Measurements from ENCODE around the gene SPP1.

Gene SPP1

DNA sequence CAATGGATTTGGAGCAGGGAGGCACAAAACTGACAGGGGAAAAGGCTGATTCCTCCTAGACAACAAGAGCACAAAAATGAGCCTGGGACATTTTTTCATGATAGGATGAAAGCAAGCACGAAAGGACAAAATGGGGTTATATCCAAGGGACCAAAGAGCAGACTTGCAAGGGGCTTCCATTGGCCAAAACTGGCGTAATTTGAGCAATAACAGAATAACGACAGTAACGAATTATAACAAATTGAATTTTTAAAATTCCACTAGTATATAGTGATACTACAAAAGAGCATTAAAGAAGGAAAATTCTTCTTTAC lies 10.3 kb downstream of the SPP1 start:
- H3K4me3 ChIP-seq (ENCODE audit: low read depth, low read length), result no peak overlapping the region
- ChIA-PET CTCF (interaction anchor here (0.9 to 2.4 kb wide), 7 partner anchors 8 to 226 kb away, joined by 3 to 21 read pairs (median 9); no protein-coding TSS in a partner anchor), POLR2A (no interaction called here)
- TF ChIP-seq ZBTB17 (tag by site-specific recombination; IDR thresholded peaks at IDR 0.05), result no peak
- H3K27ac ChIP-seq (ENCODE audit: extremely low read depth, low read depth, low read length), result no peak overlapping the region
- H3K36me3 ChIP-seq (ENCODE audit: control insufficient read depth in 2 of 2, insufficient read depth in 1 of 2, low read length in 2 of 2), result no peaks in the 10 kb centered on the region
- no peaks in the 10 kb centered on the region for H3K4me1 ChIP-seq (ENCODE audit: control insufficient read depth, insufficient read depth, low read length)
- no peaks in the 10 kb centered on the region for H3K9me3 ChIP-seq (ENCODE audit: control insufficient read depth, insufficient read depth, low read depth, low read length)

DNA sequence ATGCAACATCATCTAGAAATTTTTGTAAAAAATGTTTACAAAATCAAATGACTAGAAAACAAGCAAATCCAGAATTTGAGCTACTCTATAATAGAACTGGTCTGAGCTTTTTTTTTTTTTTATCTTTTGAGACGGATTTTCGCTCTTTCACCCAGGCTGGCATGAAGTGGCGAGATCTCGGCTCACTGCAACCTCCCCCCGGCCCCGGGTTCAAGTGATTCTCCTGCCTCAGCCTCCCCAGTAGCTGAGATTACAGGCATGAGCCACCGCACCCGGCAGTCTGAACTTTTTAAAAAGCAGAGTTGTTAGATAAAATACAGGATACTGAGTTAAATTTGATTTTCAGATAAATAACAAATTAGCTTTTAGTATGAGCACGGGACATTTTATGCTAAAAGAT lies 11.0 kb downstream of the SPP1 start:
- H3K9me3 ChIP-seq (ENCODE audit: control insufficient read depth, insufficient read depth, low read depth, low read length), result no peaks in the 10 kb centered on the region
- H3K4me1 ChIP-seq (ENCODE audit: control insufficient read depth, insufficient read depth, low read length), result no peaks in the 10 kb centered on the region
- TF ChIP-seq ZBTB10 (tag by site-specific recombination; IDR thresholded peaks at IDR 0.05), result no peak
- TF ChIP-seq ZNF610 (tag by site-specific recombination; IDR thresholded peaks at IDR 0.05; ENCODE audit: borderline replicate concordance), result no peak
- TF ChIP-seq ZNF660 (tag by site-specific recombination; IDR thresholded peaks at IDR 0.05), result no peak
- TF ChIP-seq, protein P1, sequence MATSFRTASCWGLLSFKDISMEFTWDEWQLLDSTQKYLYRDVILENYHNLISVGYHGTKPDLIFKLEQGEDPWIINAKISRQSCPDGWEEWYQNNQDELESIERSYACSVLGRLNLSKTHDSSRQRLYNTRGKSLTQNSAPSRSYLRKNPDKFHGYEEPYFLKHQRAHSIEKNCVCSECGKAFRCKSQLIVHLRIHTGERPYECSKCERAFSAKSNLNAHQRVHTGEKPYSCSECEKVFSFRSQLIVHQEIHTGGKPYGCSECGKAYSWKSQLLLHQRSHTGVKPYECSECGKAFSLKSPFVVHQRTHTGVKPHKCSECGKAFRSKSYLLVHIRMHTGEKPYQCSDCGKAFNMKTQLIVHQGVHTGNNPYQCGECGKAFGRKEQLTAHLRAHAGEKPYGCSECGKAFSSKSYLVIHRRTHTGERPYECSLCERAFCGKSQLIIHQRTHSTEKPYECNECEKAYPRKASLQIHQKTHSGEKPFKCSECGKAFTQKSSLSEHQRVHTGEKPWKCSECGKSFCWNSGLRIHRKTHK (tag by site-specific recombination; IDR thresholded peaks at IDR 0.05), result no peak
- TF ChIP-seq ZNF518A (tag by site-specific recombination; conservative IDR thresholded peaks at IDR 0.05; ENCODE audit: low read depth), result no peak
- TF ChIP-seq IKZF3 (tag by site-specific recombination; IDR thresholded peaks at IDR 0.05), result no peak
- no peak for TF ChIP-seq ZNF133 (tag by site-specific recombination; IDR thresholded peaks at IDR 0.05)
- no peak for TF ChIP-seq ZNF707 (tag by site-specific recombination; IDR thresholded peaks at IDR 0.05)
- no peak for TF ChIP-seq ZEB2 (tag by site-specific recombination; IDR thresholded peaks at IDR 0.05)
- TF ChIP-seq SP2 (tag by site-specific recombination; IDR thresholded peaks at IDR 0.05), result no peak
- no peak for TF ChIP-seq ZFP3 (tag by site-specific recombination; IDR thresholded peaks at IDR 0.05; ENCODE audit: low read depth)
- TF ChIP-seq ZNF629 (tag by site-specific recombination; IDR thresholded peaks at IDR 0.05), result no peak
- TF ChIP-seq GLIS1 (tag by site-specific recombination; IDR thresholded peaks at IDR 0.05), result no peak
- TF ChIP-seq ZNF558 (tag by site-specific recombination; IDR thresholded peaks at IDR 0.05), result no peak
- no peak for TF ChIP-seq ZNF175 (tag by site-specific recombination; IDR thresholded peaks at IDR 0.05)
- no peak for TF ChIP-seq ZNF132 (tag by site-specific recombination; IDR thresholded peaks at IDR 0.05; ENCODE audit: borderline replicate concordance)
- no peak for TF ChIP-seq ZNF302 (tag by site-specific recombination; IDR thresholded peaks at IDR 0.05; ENCODE audit: low read depth)
- TF ChIP-seq ZNF473 (tag by site-specific recombination; IDR thresholded peaks at IDR 0.05), result no peak
- TF ChIP-seq ZNF155 (tag by site-specific recombination; IDR thresholded peaks at IDR 0.05), result no peak
- TF ChIP-seq ZNF701 (tag by site-specific recombination; IDR thresholded peaks at IDR 0.05), result no peak
- H3K36me3 ChIP-seq (ENCODE audit: control insufficient read depth in 2 of 2, insufficient read depth in 1 of 2, low read length in 2 of 2), result no peaks in the 10 kb centered on the region
- H3K27ac ChIP-seq (ENCODE audit: extremely low read depth, low read depth, low read length), result no peak overlapping the region
- H3K4me3 ChIP-seq (ENCODE audit: low read depth, low read length), result no peak overlapping the region
- CTCF ChIA-PET, result interaction anchor here (1.3 to 2.4 kb wide), 4 partner anchors 9 to 225 kb away, joined by 3 to 21 read pairs (median 10); no protein-coding TSS in a partner anchor
- POLR2A ChIA-PET, result no interaction called here
